Activated CD8-positive, alpha-beta memory T cell treated with anti-CD3 and anti-CD28 coated beads, Interleukin-2, amount 50 U/mL, for 1 hour (primary cell): ENCODE measurements around the gene TPCN1.
"Not testable (repeated sequence)": the region's sequence is repeated elsewhere in the genome, so short reads cannot be mapped to it uniquely, and the experiment has no call there.

Source experiments
- DNase-seq: peaks from one replicate; pipeline ENCODE4 v3.0.0-alpha.2; 2020; ENCODE audit errors: extremely low read depth

TPCN1 gene

GRCh38 chr12:113196990-113197389 is 24.3 kb upstream of the TPCN1 start:
- DNase-seq, result no peak

GRCh38 chr12:113197518-113198077 is 23.7 kb upstream of the TPCN1 start:
- no peak for DNase-seq

GRCh38 chr12:113198296-113198695 is 23.0 kb upstream of the TPCN1 start:
- no peak for DNase-seq

GRCh38 chr12:113200021-113200797 is 21.1 kb upstream of the TPCN1 start:
- DNase-seq, result no peak

GRCh38 chr12:113201187-113202177 is 19.8 kb upstream of the TPCN1 start:
- DNase-seq, result no peak

- DNase-seq, result no peak
Measured at GRCh38 chr12:113202300-113203075, 18.8 kb upstream of the TPCN1 start.

- no peak for DNase-seq
Measured at GRCh38 chr12:113203852-113204760, 17.2 kb upstream of the TPCN1 start.

GRCh38 chr12:113204804-113205203 is 16.5 kb upstream of the TPCN1 start:
- no peak for DNase-seq

GRCh38 chr12:113206802-113207201 is 14.5 kb upstream of the TPCN1 start:
- DNase-seq, result not testable (repeated sequence)

GRCh38 chr12:113207613-113208040 is 13.6 kb upstream of the TPCN1 start:
- no peak for DNase-seq

- DNase-seq, result no peak
Measured at GRCh38 chr12:113208041-113208934, 13.0 kb upstream of the TPCN1 start.

GRCh38 chr12:113211160-113211559 is 10.1 kb upstream of the TPCN1 start:
- no peak for DNase-seq

GRCh38 chr12:113214895-113215400 is 6.3 kb upstream of the TPCN1 start:
- DNase-seq, result no peak

GRCh38 chr12:113216027-113216426 is 5.2 kb upstream of the TPCN1 start:
- DNase-seq, result no peak

- DNase-seq, result no peak
Measured at GRCh38 chr12:113220593-113221180, 577 bp upstream of the TPCN1 start.

GRCh38 chr12:113221997-113222729 is 899 bp downstream of the TPCN1 start:
- no peak for DNase-seq

GRCh38 chr12:113222730-113223531 is 1.7 kb downstream of the TPCN1 start:
- DNase-seq, result no peak
